ENCODE measurements around the gene RGMB. TPM values are rescaled to one million over a fixed set of nuclear protein-coding genes. Genes with fewer than 3 reads are reported as not detected.

Gene RGMB
- total RNA-seq, 4 donors from 2014 or later: 2.8 to 22.3 (median 12.9) TPM

GRCh38 chr5:98771382-98772109 is 1.9 kb upstream of the RGMB start:
- intact Hi-C loops (cut with DNase I; ENCODE audit: low total_unique reads): loop anchor here (10.0 kb wide), 1 partner anchor 153 kb away; the partner anchor contains the start of gene CHD1
- no peak for TF ChIP-seq POLR2A (IDR thresholded peaks at IDR 0.05)
- TF ChIP-seq, protein P1, sequence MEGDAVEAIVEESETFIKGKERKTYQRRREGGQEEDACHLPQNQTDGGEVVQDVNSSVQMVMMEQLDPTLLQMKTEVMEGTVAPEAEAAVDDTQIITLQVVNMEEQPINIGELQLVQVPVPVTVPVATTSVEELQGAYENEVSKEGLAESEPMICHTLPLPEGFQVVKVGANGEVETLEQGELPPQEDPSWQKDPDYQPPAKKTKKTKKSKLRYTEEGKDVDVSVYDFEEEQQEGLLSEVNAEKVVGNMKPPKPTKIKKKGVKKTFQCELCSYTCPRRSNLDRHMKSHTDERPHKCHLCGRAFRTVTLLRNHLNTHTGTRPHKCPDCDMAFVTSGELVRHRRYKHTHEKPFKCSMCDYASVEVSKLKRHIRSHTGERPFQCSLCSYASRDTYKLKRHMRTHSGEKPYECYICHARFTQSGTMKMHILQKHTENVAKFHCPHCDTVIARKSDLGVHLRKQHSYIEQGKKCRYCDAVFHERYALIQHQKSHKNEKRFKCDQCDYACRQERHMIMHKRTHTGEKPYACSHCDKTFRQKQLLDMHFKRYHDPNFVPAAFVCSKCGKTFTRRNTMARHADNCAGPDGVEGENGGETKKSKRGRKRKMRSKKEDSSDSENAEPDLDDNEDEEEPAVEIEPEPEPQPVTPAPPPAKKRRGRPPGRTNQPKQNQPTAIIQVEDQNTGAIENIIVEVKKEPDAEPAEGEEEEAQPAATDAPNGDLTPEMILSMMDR (IDR thresholded peaks at IDR 0.05): peak; percentile 82 to 92 (median 84)
- DNase-seq: peak; percentile 36 to 65
- H3K27me3 ChIP-seq: no peaks in the 10 kb centered on the region
- peak overlapping the region; percentile 43 to 56 for H3K4me3 ChIP-seq
- H3K4me1 ChIP-seq: peaks cover 0 to 15% of the 10 kb centered on the region in 2 donors
- no peaks in the 10 kb centered on the region for H3K9me3 ChIP-seq
- H3K27ac ChIP-seq: peak overlapping the region; percentile 78 to 79
- H3K36me3 ChIP-seq: no peaks in the 10 kb centered on the region

DNA sequence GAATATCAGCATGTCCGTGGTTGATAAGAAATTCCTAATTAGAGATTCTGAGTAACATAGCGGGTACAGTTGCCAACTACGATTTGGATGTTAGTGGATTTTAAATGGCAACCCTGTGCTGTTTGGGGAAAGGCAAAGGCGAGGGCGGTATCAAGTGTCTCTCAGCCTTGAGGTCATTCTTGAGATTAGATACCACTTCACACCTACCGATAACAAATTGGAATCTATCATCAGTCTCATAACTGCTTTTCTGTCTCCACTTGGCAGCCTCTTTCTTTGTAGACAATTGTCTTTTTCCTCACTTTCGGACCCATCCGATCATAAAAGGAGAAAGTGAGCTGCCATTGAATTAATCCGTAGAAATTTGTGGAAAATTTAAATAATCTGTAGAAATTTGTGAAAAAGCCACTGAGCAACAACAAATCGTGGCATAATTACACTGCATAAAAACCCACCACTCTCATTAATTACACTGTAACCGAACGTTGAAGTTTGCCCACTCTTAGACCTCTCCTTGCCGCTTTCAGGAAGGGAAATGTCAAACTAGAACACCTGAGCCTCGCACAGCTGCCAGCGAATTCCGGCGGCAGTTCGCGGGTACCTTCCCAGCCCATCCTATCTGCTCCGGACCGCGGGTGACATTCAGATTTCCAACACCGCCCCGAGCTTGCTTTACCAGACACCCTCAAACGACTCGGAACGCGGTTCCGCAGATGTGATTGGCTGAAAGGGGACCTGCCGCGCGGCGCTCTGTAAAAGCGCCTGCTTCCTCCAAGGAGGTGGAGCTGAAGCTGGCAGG is 849 bp upstream of the RGMB start:
- Histone ChIP-seq H3K36me3 (no peaks in the 10 kb centered on the region), H3K9me3 (no peaks in the 10 kb centered on the region), H3K4me1 (peaks cover 0 to 15% of the 10 kb centered on the region in 2 donors), H3K27me3 (no peaks in the 10 kb centered on the region), H3K4me3 (peak overlapping the region; percentile 55 to 97), H3K27ac (peak overlapping the region; percentile 80 to 97)
- TF ChIP-seq, protein P1 (IDR thresholded peaks at IDR 0.05): no peak
- TF ChIP-seq POLR2A (IDR thresholded peaks at IDR 0.05): no peak
- intact Hi-C loops (cut with DNase I; ENCODE audit: low total_unique reads): loop anchor here (10.0 kb wide), 1 partner anchor 152 kb away; the partner anchor contains the start of gene CHD1
- peak; percentile 67 to 73 for DNase-seq

GRCh38 chr5:98773214-98773463 is 324 bp upstream of the RGMB start:
- Histone ChIP-seq H3K4me1 (peaks cover 0 to 15% of the 10 kb centered on the region in 2 donors), H3K9me3 (no peaks in the 10 kb centered on the region), H3K4me3 (peak overlapping the region; percentile 55 to 97), H3K36me3 (no peaks in the 10 kb centered on the region), H3K27me3 (no peaks in the 10 kb centered on the region), H3K27ac (peak overlapping the region; percentile 80 to 97)
- no peak for TF ChIP-seq POLR2A (IDR thresholded peaks at IDR 0.05)
- TF ChIP-seq, protein P1 (IDR thresholded peaks at IDR 0.05): peak in 1 of 4 experiments; percentile 16
- intact Hi-C loops (cut with DNase I; ENCODE audit: low total_unique reads): loop anchor here (10.0 kb wide), 1 partner anchor 152 kb away; the partner anchor contains the start of gene CHD1
- no peak for DNase-seq

GRCh38 chr5:98774192-98775033 is 950 bp downstream of the RGMB start:
- Histone ChIP-seq H3K9me3 (no peaks in the 10 kb centered on the region), H3K4me1 (peaks cover 0 to 15% of the 10 kb centered on the region in 2 donors), H3K27ac (peak overlapping the region; percentile 86 to 97), H3K4me3 (peak overlapping the region; percentile 55 to 97), H3K27me3 (no peaks in the 10 kb centered on the region), H3K36me3 (no peaks in the 10 kb centered on the region)
- peak; percentile 52 to 53 for DNase-seq
- TF ChIP-seq POLR2A (IDR thresholded peaks at IDR 0.05): no peak
- TF ChIP-seq, protein P1 (IDR thresholded peaks at IDR 0.05): no peak
- intact Hi-C loops (cut with DNase I; ENCODE audit: low total_unique reads): loop anchor here (10.0 kb wide), 1 partner anchor 150 kb away; the partner anchor contains the start of gene CHD1
